H9 (cell line): Measurements from ENCODE around the gene CDHR2. TPM values are rescaled to one million over a fixed set of nuclear protein-coding genes. Genes with fewer than 3 reads are reported as not detected.

Experiments used
- DNase-seq: peaks from one replicate; pipeline ENCODE4 v3.0.0-alpha.2; 2017
- H2AFZ ChIP-seq: one replicate; pipeline ENCODE4 v1.6.1; 2013; ENCODE audit warnings: mild to moderate bottlenecking, low read length, control low read depth, moderate library complexity
- H2AK5ac ChIP-seq: 2 replicates; pipeline ENCODE4 v1.6.1; 2013; ENCODE audit warnings: low read length, control low read depth, mixed read lengths; ENCODE audit not compliant: insufficient read length
- H2BK120ac ChIP-seq: one replicate; pipeline ENCODE4 v1.6.1; 2013; ENCODE audit warnings: low read depth, mild to moderate bottlenecking, low read length, control low read depth, inconsistent platforms; ENCODE audit not compliant: poor library complexity, severe bottlenecking
- H2BK12ac ChIP-seq: 2 replicates; pipeline ENCODE4 v1.6.1; 2013; ENCODE audit warnings: low read length, control low read depth, mixed read lengths, low read depth; ENCODE audit not compliant: insufficient read length
- H2BK15ac ChIP-seq: 2 replicates; pipeline ENCODE4 v1.6.1; 2013; ENCODE audit warnings: low read depth, low read length, control low read depth
- H2BK20ac ChIP-seq: one replicate; pipeline ENCODE4 v1.6.1; 2013; ENCODE audit warnings: low read depth, mild to moderate bottlenecking, low read length, control low read depth, inconsistent platforms; ENCODE audit not compliant: poor library complexity, severe bottlenecking
- H2BK5ac ChIP-seq: 2 replicates; pipeline ENCODE4 v1.6.1; 2013; ENCODE audit warnings: low read length, control low read depth, mixed read lengths; ENCODE audit not compliant: insufficient read length
- H3K14ac ChIP-seq: 2 replicates; pipeline ENCODE4 v1.6.1; 2013; ENCODE audit warnings: low read length, control low read depth; ENCODE audit not compliant: insufficient read depth
- H3K18ac ChIP-seq: 2 replicates; pipeline ENCODE4 v1.6.1; 2013; ENCODE audit warnings: low read depth, mild to moderate bottlenecking, mixed read lengths, low read length, control low read depth; ENCODE audit not compliant: insufficient read length
- H3K23ac ChIP-seq: 2 replicates; pipeline ENCODE4 v1.6.1; 2013; ENCODE audit warnings: low read length, control low read depth, mixed read lengths, low read depth; ENCODE audit not compliant: insufficient read length
- H3K23me2 ChIP-seq: 2 replicates; pipeline ENCODE4 v1.6.1; 2013; ENCODE audit warnings: low read depth, mild to moderate bottlenecking, mixed read lengths, low read length, control low read depth; ENCODE audit not compliant: insufficient read length, poor library complexity, severe bottlenecking
- H3K27ac ChIP-seq: 2 replicates; pipeline ENCODE4 v1.5.1; 2013; ENCODE audit warnings: low read length, control low read depth, mixed read lengths, low read depth; ENCODE audit not compliant: insufficient read length
- H3K27me3 ChIP-seq: 2 replicates; pipeline ENCODE4 v1.6.1; 2013; ENCODE audit warnings: low read length, control low read depth, inconsistent platforms; ENCODE audit not compliant: insufficient read depth
- H3K4ac ChIP-seq: 2 replicates; pipeline ENCODE4 v1.6.1; 2013; ENCODE audit warnings: low read depth, mild to moderate bottlenecking, control low read depth, inconsistent platforms, low read length, moderate library complexity
- H3K4me1 ChIP-seq: 2 replicates; pipeline ENCODE4 v1.6.1; 2013; ENCODE audit warnings: low read length, control low read depth, inconsistent platforms; ENCODE audit not compliant: insufficient read depth
- H3K4me2 ChIP-seq: 2 replicates; pipeline ENCODE4 v1.6.1; 2013; ENCODE audit warnings: low read length, control low read depth, mixed read lengths; ENCODE audit not compliant: insufficient read length, insufficient read depth
- H3K56ac ChIP-seq: 2 replicates; pipeline ENCODE4 v1.6.1; 2013; ENCODE audit warnings: low read depth, mild to moderate bottlenecking, mixed read lengths, low read length, control low read depth; ENCODE audit not compliant: insufficient read length
- H3K79me1 ChIP-seq: 2 replicates; pipeline ENCODE4 v1.6.1; 2013; ENCODE audit warnings: low read depth, mild to moderate bottlenecking, moderate library complexity, low read length, control low read depth, inconsistent platforms; ENCODE audit not compliant: insufficient read depth, poor library complexity, severe bottlenecking
- H3K79me2 ChIP-seq: 2 replicates; pipeline ENCODE4 v1.6.1; 2013; ENCODE audit warnings: low read length, control low read depth, inconsistent platforms; ENCODE audit not compliant: insufficient read depth
- H3K9ac ChIP-seq: 2 replicates; pipeline ENCODE4 v1.6.1; 2013; ENCODE audit warnings: low read length, control low read depth, mixed read lengths; ENCODE audit not compliant: insufficient read length; ENCODE audit errors: extremely low read depth
- H3K9me3 ChIP-seq: one replicate; pipeline ENCODE4 v1.6.1; 2013; ENCODE audit warnings: low read depth, low read length, inconsistent platforms; ENCODE audit not compliant: control insufficient read depth
- H3T11ph ChIP-seq: one replicate; pipeline ENCODE4 v1.6.1; 2013; ENCODE audit warnings: mild to moderate bottlenecking, low read length, control low read depth, inconsistent platforms
- H4K20me1 ChIP-seq: one replicate; pipeline ENCODE4 v1.6.1; 2013; ENCODE audit not compliant: control insufficient read depth, insufficient read length, insufficient read depth
- H4K5ac ChIP-seq: 2 replicates; pipeline ENCODE4 v1.6.1; 2013; ENCODE audit warnings: low read depth, mild to moderate bottlenecking, mixed read lengths, low read length, control low read depth; ENCODE audit not compliant: insufficient read length
- H4K8ac ChIP-seq: replicated peaks from 2 replicates; pipeline ENCODE4 v1.6.1; 2013; ENCODE audit warnings: low read length, control low read depth, mixed read lengths, low read depth; ENCODE audit not compliant: insufficient read length
- H4K91ac ChIP-seq: 2 replicates; pipeline ENCODE4 v1.6.1; 2013; ENCODE audit warnings: low read depth, mild to moderate bottlenecking, moderate library complexity, mixed read lengths, low read length, control low read depth; ENCODE audit not compliant: insufficient read length
- H3K27ac Mint-ChIP-seq, 3 experiments: 2 replicates in 2 of 3; 3 replicates in 1 of 3; pipeline ENCODE4 v1.8.0; 2020 to 2021; ENCODE audit warnings: mixed read lengths in 3 of 3, mild to moderate bottlenecking in 1 of 3, moderate library complexity in 1 of 3
- H3K27me3 Mint-ChIP-seq: 2 replicates; pipeline ENCODE4 v1.8.0; 2021; ENCODE audit warnings: low read depth, mild to moderate bottlenecking, moderate library complexity, mixed read lengths
- H3K36me3 Mint-ChIP-seq, 3 experiments: 2 replicates in 2 of 3; 3 replicates in 1 of 3; pipeline ENCODE4 v1.8.0; 2020 to 2021; ENCODE audit warnings: low read depth in 3 of 3, mixed read lengths in 3 of 3; ENCODE audit not compliant: insufficient read depth in 1 of 3
- H3K4me1 Mint-ChIP-seq, 2 experiments: 2 replicates each; pipeline ENCODE4 v1.8.0; 2020; ENCODE audit warnings: mixed read lengths in 2 of 2
- H3K4me3 Mint-ChIP-seq, 2 experiments: 2 replicates in 1 of 2; 3 replicates in 1 of 2; pipeline ENCODE4 v1.8.0; 2020 to 2021; ENCODE audit warnings: mild to moderate bottlenecking in 2 of 2, mixed read lengths in 2 of 2, moderate library complexity in 1 of 2
- H3K9me3 Mint-ChIP-seq, 2 experiments: 2 replicates in 1 of 2; 3 replicates in 1 of 2; pipeline ENCODE4 v1.8.0; 2020; ENCODE audit warnings: mild to moderate bottlenecking in 2 of 2, mixed read lengths in 2 of 2, moderate library complexity in 1 of 2
- WGBS: extraction: QIAGEN DNeasy Blood & Tissue Kit; methylation state at CpG from one replicate; pipeline ENCODE4 v1.1.7; 2013; ENCODE audit warnings: missing lambda C conversion rate, low lambda C conversion rate, mixed read lengths; ENCODE audit not compliant: insufficient read length; ENCODE audit errors: extremely low coverage; 5-methylcytosine and 5-hydroxymethylcytosine counted together
- total RNA-seq: library from RNA; stranded (reverse); gene quantifications from 2 replicates; pipeline ENCODE4 v1.2.1, GENCODE V29; 2021
- TF ChIP-seq, protein P1 (sequence below): fragments of 200-600 bp; sonication (generic); conservative IDR thresholded peaks from 3 replicates; pipeline ENCODE4 v1.8.0; 2021; ENCODE audit warnings: antibody characterized with exemption, mild to moderate bottlenecking

Gene CDHR2
- total RNA-seq, 1 experiment from 2014 or later = 0.90 TPM

DNA sequence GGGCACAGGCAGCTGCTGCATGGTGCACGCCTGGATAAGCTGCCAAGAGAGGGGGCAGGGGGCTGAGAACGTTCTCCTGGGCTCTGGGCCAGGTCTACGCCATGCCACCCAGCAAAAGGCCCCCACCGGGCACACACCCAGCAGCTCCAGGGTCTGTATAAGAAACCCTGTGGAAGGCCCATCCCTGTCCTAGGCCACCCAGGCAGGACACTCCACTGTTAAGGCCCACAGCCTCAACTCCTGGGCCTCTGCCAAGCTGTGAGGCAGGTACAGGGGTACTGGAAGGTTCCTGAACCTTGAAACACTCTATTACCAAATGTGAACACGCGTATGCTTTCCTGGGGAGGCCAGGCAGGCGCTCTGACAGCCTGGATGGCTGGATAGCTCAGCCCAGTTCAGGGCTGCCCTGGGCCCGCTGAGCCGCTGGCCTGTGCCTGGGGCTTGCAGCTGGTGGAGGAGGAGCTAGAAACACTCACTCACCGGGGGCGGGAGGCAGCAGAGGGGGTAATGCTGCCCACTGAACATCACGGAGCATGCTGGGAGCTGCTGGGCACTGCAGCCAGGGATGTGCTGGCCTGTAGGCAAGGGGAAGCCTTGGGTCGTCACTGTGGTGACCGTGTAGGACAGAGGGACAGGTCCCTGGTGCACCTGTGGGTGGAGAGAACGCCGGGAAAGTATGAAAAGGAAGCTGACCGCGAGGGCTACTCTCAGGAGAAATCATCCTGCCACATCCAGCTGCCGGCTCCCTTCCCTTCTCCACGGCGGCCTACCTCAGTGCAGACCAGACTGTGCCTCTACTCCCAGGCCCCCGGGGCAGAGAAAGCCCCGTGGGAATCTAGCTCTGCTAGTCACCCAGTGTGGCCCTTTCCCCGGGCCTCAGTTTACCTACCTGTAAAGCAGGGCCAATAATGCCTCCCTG lies 17.9 kb upstream of the CDHR2 start:
- TF ChIP-seq, protein P1, sequence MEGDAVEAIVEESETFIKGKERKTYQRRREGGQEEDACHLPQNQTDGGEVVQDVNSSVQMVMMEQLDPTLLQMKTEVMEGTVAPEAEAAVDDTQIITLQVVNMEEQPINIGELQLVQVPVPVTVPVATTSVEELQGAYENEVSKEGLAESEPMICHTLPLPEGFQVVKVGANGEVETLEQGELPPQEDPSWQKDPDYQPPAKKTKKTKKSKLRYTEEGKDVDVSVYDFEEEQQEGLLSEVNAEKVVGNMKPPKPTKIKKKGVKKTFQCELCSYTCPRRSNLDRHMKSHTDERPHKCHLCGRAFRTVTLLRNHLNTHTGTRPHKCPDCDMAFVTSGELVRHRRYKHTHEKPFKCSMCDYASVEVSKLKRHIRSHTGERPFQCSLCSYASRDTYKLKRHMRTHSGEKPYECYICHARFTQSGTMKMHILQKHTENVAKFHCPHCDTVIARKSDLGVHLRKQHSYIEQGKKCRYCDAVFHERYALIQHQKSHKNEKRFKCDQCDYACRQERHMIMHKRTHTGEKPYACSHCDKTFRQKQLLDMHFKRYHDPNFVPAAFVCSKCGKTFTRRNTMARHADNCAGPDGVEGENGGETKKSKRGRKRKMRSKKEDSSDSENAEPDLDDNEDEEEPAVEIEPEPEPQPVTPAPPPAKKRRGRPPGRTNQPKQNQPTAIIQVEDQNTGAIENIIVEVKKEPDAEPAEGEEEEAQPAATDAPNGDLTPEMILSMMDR = no peak
- Histone ChIP-seq H3K27ac (no peak overlapping the region), H2BK5ac (no peak overlapping the region), H3K79me2 (peaks cover 37% of the 10 kb centered on the region), H3T11ph (no peak overlapping the region), H3K9me3 (no peaks in the 10 kb centered on the region), H3K18ac (no peak overlapping the region), H2AFZ (no peak overlapping the region), H3K4me2 (no peak overlapping the region), H4K5ac (no peak overlapping the region), H3K14ac (no peak overlapping the region), H3K79me1 (peaks cover 3% of the 10 kb centered on the region), H3K27me3 (no peaks in the 10 kb centered on the region), H4K91ac (no peak overlapping the region), H3K23ac (no peak overlapping the region), H3K4ac (no peak overlapping the region), H2BK20ac (no peak overlapping the region), H3K23me2 (peaks cover 8% of the 10 kb centered on the region), H4K8ac (no peak overlapping the region), H2BK120ac (no peak overlapping the region), H3K56ac (no peak overlapping the region), H2AK5ac (no peak overlapping the region), H2BK15ac (no peak overlapping the region), H3K4me1 (no peaks in the 10 kb centered on the region; the same call in 1 of the 2 replicates), H4K20me1 (no peaks in the 10 kb centered on the region), H3K9ac (no peak overlapping the region), H2BK12ac (no peak overlapping the region)
- H3K4me3 Mint-ChIP-seq = no peak overlapping the region
- H3K4me1 Mint-ChIP-seq = peaks cover 25 to 27% of the 10 kb centered on the region in 2 experiments
- no peaks in the 10 kb centered on the region for H3K9me3 Mint-ChIP-seq
- no peaks in the 10 kb centered on the region for H3K27me3 Mint-ChIP-seq
- DNase-seq = no peak
- H3K27ac Mint-ChIP-seq = 0 out of 7 replicates have a peak overlapping the region, but pooled peaks of 1 of the 3 experiments have one; percentile 47
- no CpG with 5 or more reads among the region's 24 CpGs for WGBS
- H3K36me3 Mint-ChIP-seq = peaks cover 30 to 75% (median 72%) of the 10 kb centered on the region in 3 experiments
